Subcutaneous adipose tissue (tissue), 4 donors: Measurements from ENCODE around the gene SMIM41. TPM values are rescaled to one million over a fixed set of nuclear protein-coding genes. Genes with fewer than 3 reads are reported as not detected.

ENCODE experiments used
- total RNA-seq, 4 donors: library from RNA; depleted of rRNA; stranded (reverse); fragments of >200 nt; gene quantifications; one replicate each; pipeline ENCODE4 v1.1.0, GENCODE V29; 2016
- TF ChIP-seq, protein P1 (sequence below): fragments of 450-650 bp; IDR thresholded peaks from one replicate; pipeline ENCODE4 v1.5.1; 2016; ENCODE audit warnings: low read depth, mild to moderate bottlenecking, control low read depth, antibody characterized with exemption, moderate library complexity

The SMIM41 gene
- total RNA-seq, 4 donors from 2014 or later: not detected

DNA sequence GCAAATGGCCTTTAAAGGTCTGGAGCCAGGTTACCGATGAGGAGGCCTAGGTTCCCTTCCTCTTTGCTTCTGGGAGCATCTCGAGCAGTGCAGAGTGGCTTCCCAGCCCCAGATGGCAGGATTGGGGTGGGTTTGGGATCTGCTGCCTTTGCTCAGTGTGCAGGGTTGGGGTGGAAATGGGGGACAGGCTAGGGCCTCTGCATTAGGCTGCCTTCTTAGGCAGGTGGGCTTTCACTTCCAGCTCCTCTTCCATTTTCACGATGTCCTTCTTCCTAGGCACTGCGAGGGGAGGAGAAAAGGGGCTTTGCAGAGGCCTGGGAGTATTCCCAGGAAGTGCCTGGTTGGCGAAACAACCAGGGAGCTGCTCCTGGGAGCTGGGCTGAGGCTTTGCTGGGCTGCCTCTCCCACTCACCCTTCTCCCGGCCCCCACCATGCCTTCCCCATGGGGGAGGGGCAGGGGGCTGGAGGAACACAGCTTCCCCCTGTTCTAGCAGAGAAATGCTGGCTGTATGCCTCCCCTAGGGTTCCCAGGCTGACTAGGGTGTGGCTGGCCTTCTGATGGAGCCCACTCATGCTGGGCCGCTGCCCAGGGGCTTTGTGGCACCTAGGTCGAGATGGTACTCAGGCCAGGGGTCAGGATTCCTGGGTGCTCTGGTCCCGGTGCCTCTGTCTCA, 25.8 kb upstream of the SMIM41 start:
- TF ChIP-seq, protein P1, sequence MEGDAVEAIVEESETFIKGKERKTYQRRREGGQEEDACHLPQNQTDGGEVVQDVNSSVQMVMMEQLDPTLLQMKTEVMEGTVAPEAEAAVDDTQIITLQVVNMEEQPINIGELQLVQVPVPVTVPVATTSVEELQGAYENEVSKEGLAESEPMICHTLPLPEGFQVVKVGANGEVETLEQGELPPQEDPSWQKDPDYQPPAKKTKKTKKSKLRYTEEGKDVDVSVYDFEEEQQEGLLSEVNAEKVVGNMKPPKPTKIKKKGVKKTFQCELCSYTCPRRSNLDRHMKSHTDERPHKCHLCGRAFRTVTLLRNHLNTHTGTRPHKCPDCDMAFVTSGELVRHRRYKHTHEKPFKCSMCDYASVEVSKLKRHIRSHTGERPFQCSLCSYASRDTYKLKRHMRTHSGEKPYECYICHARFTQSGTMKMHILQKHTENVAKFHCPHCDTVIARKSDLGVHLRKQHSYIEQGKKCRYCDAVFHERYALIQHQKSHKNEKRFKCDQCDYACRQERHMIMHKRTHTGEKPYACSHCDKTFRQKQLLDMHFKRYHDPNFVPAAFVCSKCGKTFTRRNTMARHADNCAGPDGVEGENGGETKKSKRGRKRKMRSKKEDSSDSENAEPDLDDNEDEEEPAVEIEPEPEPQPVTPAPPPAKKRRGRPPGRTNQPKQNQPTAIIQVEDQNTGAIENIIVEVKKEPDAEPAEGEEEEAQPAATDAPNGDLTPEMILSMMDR: no peak

DNA sequence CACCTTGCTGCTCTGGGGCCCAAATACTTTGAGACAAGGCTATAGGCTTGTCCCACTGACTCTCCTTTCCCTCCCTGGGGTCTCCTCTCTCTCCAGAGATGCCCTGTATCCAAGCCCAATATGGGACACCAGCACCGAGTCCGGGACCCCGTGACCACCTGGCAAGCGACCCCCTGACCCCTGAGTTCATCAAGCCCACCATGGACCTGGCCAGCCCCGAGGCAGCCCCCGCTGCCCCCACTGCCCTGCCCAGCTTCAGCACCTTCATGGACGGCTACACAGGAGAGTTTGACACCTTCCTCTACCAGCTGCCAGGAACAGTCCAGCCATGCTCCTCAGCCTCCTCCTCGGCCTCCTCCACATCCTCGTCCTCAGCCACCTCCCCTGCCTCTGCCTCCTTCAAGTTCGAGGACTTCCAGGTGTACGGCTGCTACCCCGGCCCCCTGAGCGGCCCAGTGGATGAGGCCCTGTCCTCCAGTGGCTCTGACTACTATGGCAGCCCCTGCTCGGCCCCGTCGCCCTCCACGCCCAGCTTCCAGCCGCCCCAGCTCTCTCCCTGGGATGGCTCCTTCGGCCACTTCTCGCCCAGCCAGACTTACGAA, 25.2 kb upstream of the SMIM41 start:
- TF ChIP-seq, protein P1: no peak

- TF ChIP-seq, protein P1: no peak
Measured at GRCh38 chr12:52054833-52055730, 24.4 kb upstream of the SMIM41 start.

- TF ChIP-seq, protein P1: no peak
Measured at GRCh38 chr12:52055731-52056711, 23.5 kb upstream of the SMIM41 start.

DNA sequence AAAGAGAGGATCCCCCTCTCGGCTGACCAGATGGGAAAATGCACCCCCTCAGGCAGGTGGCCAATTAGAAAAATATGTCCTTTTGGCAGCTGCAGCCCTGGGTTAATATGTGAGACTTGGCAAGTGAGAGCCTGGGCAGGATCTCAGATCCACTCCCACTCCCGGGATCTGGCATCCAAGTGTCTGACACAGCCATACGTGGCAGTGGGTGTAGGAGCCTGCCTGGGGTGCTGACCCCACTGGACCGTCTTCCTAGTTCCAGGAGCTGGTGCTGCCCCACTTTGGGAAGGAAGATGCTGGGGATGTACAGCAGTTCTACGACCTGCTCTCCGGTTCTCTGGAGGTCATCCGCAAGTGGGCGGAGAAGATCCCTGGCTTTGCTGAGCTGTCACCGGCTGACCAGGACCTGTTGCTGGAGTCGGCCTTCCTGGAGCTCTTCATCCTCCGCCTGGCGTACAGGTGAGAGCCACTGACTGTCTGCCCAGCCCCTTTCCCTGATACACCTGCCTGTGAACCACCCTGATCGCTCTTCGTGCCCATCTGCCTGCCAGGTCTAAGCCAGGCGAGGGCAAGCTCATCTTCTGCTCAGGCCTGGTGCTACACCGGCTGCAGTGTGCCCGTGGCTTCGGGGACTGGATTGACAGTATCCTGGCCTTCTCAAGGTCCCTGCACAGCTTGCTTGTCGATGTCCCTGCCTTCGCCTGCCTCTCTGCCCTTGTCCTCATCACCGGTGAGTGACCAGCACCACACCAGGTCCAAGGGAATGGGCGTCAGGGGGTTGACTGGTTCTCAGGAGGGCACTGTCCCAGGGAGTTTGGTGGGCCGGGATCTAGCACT, 22.5 kb upstream of the SMIM41 start:
- TF ChIP-seq, protein P1: no peak
